Activated CD4-positive, alpha-beta T cell treated with anti-CD3 and anti-CD28 coated beads, Interleukin-2, amount 10 ng/mL, durations not matched to agents 7 days and 5 days (primary cell): ENCODE data around the gene GATA5. TPM values are rescaled to one million over a fixed set of nuclear protein-coding genes. Genes with fewer than 3 reads are reported as not detected.

Experiments
- CTCF ChIA-PET: fragments of 350-600 bp; sonication (Branson Sonifier 250); formaldehyde crosslinking; loops from one replicate; lab custom pipeline; 2021; ENCODE audit warnings: antibody characterized with exemption; lab: Charles Lee
- POLR2A ChIA-PET: fragments of 350-600 bp; sonication (Branson Sonifier 250); formaldehyde crosslinking; loops from one replicate; lab custom pipeline; 2021; ENCODE audit warnings: antibody characterized with exemption; lab: Charles Lee
- DNase-seq: peaks from one replicate; pipeline ENCODE4 v3.0.0-alpha.2; 2020
- H3K27ac Mint-ChIP-seq: one replicate; pipeline ENCODE4 v1.8.0; 2021; ENCODE audit warnings: mild to moderate bottlenecking, moderate library complexity, mixed read lengths
- H3K27me3 Mint-ChIP-seq: one replicate; pipeline ENCODE4 v1.8.0; 2021; ENCODE audit warnings: mixed read lengths
- H3K36me3 Mint-ChIP-seq: one replicate; pipeline ENCODE4 v1.8.0; 2021; ENCODE audit warnings: low read depth, mixed read lengths
- H3K4me1 Mint-ChIP-seq: one replicate; pipeline ENCODE4 v1.8.0; 2021; ENCODE audit warnings: mixed read lengths
- H3K4me3 Mint-ChIP-seq: one replicate; pipeline ENCODE4 v1.8.0; 2021; ENCODE audit warnings: mild to moderate bottlenecking, moderate library complexity, mixed read lengths
- H3K9me3 Mint-ChIP-seq: one replicate; pipeline ENCODE4 v1.8.0; 2021; ENCODE audit warnings: mixed read lengths
- total RNA-seq, 2 experiments: library from RNA; stranded (reverse); gene quantifications; one replicate each; pipeline ENCODE4 v1.2.3, GENCODE V29; 2021

GATA5 gene
- total RNA-seq, 2 experiments from 2014 or later: not detected

- CTCF ChIA-PET: no interaction called here
- Mint-ChIP-seq H3K27me3 (no peaks in the 10 kb centered on the region), H3K36me3 (no peaks in the 10 kb centered on the region)
These were observed 27.0 kb downstream of the GATA5 start for GRCh38 chr20:62448788-62449187.

GRCh38 chr20:62448038-62448437, 27.8 kb downstream of the GATA5 start:
- no peak for DNase-seq
- Mint-ChIP-seq H3K36me3 (no peaks in the 10 kb centered on the region), H3K27ac (no peak overlapping the region), H3K27me3 (no peaks in the 10 kb centered on the region), H3K4me1 (no peaks in the 10 kb centered on the region), H3K9me3 (no peaks in the 10 kb centered on the region), H3K4me3 (no peak overlapping the region)
- POLR2A ChIA-PET: no interaction called here
- CTCF ChIA-PET: no interaction called here

More at GRCh38 chr20:62448788-62449187, 27.0 kb downstream of the GATA5 start:
- Mint-ChIP-seq H3K4me3 (no peak overlapping the region), H3K9me3 (no peaks in the 10 kb centered on the region), H3K4me1 (no peaks in the 10 kb centered on the region), H3K27ac (no peak overlapping the region)
- POLR2A ChIA-PET: no interaction called here
- no peak for DNase-seq

DNA sequence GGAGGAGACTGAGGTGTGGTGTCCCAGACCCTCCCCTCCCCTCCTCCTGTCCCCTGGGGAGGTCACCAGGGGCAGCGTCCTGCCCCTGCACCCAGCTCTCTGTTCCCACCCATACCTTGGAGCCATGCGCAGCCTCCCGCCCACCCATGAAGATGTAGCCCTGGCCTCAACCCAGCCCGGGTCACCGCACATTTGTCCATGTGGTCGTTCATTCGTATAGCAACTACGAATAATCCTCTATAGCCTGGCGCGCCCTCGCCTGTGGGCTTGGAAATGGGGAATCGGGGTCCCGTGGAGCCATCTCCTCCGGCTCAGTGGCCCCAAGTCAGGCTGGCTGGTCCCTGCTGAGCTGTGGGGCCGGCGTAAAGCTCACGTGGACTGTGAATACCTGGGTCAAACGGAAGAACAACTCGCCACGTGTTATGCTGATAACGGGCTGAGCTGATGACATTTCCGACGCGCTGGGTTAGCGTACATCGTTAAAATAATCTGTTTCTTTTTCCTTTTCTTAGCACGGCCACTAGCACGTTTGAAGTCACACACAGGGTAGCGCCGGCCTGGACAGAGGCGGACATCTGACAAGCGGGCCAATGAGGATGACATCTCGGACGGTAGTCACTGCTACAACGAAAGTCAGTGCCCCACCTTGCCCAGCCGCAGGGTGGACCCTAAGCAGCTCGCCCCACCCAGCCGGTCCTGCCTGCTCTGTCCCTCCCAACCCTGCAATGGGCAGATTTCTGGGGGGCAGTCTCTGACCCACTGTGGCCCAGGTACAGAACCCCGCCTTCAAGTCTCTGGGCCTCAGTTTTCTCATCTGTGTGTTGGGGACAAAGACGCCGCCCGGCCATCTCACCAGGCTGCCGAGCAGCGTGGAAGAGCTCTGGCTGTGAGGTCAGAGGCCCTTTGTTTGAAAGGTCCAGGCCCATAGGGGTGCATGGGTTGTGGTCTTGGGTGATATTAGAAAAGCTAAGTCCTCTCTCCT, 28.6 kb downstream of the GATA5 start:
- Mint-ChIP-seq H3K9me3 (no peaks in the 10 kb centered on the region), H3K27ac (no peak overlapping the region), H3K4me1 (no peaks in the 10 kb centered on the region), H3K36me3 (no peaks in the 10 kb centered on the region), H3K27me3 (no peaks in the 10 kb centered on the region), H3K4me3 (no peak overlapping the region)
- POLR2A ChIA-PET: no interaction called here
- CTCF ChIA-PET: no interaction called here
- DNase-seq: no peak

DNA sequence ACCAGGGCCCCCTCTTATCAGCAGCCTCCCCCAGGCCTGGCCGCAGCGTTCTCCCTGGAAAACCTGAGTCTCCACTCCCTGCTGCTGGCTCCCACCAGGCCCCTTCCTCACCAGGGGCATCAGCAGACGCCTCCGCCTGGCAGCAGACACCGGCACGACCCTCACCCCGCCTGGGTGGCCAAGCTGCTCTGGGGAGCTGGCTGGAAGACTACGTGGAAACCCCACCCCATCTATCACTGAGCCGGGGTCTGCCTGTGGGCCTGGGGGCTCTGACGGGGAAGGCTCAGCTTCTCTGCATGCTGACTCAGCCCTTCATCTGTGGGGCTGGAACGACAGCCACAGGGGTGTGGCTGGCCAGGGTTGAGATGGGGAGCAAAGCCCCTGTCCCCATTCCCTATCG, 29.3 kb downstream of the GATA5 start:
- DNase-seq: no peak
- no peaks in the 10 kb centered on the region for H3K9me3 Mint-ChIP-seq
- CTCF ChIA-PET: no interaction called here

DNA sequence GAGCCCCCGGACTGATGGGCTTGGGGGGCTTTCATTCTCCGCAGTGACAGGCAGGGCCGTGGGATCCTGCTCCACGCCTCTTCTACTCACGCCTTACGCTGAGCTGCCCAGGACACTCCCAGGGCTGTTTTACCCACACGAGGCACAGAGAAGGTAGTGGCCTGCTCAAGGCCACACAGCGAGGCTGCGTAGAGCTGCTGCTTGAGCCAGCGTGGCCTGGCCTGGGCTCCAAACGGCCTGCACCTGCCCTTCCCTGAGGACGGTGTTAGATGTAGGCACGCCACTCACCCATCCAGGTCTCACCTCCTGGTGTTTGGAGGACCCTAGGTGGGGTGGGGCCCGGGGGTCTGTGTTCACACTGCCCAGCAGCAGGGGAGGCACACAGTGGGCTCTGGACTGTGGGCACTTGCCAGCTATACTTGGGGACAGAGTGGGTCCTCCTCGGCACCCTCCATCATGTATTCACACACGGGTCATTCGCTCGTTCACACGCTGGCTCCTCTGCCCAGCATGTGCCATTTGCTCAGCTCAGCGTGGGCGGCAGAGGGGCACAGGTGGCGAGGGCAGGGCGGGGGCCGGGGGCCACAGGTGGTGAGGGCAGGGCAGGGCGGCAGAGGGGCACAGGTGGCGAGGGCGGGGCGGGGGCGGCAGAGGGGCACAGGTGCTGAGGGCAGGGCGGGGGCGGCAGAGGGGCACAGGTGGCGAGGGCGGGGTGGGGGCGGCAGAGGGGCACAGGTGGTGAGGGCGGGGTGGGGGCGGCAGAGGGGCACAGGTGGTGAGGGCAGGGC, 30.0 kb downstream of the GATA5 start:
- Mint-ChIP-seq H3K27ac (no peak overlapping the region), H3K27me3 (no peaks in the 10 kb centered on the region), H3K4me3 (no peak overlapping the region), H3K9me3 (no peaks in the 10 kb centered on the region), H3K36me3 (no peaks in the 10 kb centered on the region), H3K4me1 (no peaks in the 10 kb centered on the region)
- no peak for DNase-seq
- CTCF ChIA-PET: no interaction called here
- POLR2A ChIA-PET: no interaction called here

More for the DNA sequence above, 29.3 kb downstream of the GATA5 start:
- Mint-ChIP-seq H3K4me1 (no peaks in the 10 kb centered on the region), H3K36me3 (no peaks in the 10 kb centered on the region), H3K27me3 (no peaks in the 10 kb centered on the region), H3K27ac (no peak overlapping the region), H3K4me3 (no peak overlapping the region)
- POLR2A ChIA-PET: no interaction called here

DNA sequence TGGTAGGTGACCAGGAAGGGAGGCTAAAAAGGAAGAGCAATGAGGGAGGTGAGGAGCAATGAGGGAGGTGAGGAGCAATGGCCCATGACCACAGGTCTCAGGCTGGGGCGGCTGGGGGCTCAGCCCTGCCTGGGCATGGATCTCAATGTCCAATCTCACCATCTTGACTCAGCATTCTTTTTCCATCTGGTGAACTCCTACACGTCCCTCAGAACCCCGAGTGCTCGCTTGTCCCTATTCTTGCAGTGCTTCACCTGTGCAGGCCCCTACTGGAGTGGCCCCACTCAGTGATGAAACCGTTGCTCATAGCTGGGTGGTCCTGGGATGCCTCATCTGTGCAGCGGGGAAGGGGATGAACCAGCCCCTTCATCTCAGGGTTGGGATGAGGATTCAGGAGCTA, 31.5 kb downstream of the GATA5 start:
- POLR2A ChIA-PET: no interaction called here
- Mint-ChIP-seq H3K27ac (no peak overlapping the region), H3K36me3 (no peaks in the 10 kb centered on the region), H3K4me1 (no peaks in the 10 kb centered on the region), H3K27me3 (no peaks in the 10 kb centered on the region), H3K9me3 (no peaks in the 10 kb centered on the region), H3K4me3 (no peak overlapping the region)
- CTCF ChIA-PET: no interaction called here
- no peak for DNase-seq

GRCh38 chr20:62441987-62442539, 33.7 kb downstream of the GATA5 start:
- no peak overlapping the region for H3K27ac Mint-ChIP-seq
- POLR2A ChIA-PET: no interaction called here
- H3K9me3 Mint-ChIP-seq: no peaks in the 10 kb centered on the region
- no peaks in the 10 kb centered on the region for H3K27me3 Mint-ChIP-seq
- no peak for DNase-seq
- no peaks in the 10 kb centered on the region for H3K4me1 Mint-ChIP-seq
- H3K4me3 Mint-ChIP-seq: no peak overlapping the region
- H3K36me3 Mint-ChIP-seq: no peaks in the 10 kb centered on the region
- CTCF ChIA-PET: no interaction called here

DNA sequence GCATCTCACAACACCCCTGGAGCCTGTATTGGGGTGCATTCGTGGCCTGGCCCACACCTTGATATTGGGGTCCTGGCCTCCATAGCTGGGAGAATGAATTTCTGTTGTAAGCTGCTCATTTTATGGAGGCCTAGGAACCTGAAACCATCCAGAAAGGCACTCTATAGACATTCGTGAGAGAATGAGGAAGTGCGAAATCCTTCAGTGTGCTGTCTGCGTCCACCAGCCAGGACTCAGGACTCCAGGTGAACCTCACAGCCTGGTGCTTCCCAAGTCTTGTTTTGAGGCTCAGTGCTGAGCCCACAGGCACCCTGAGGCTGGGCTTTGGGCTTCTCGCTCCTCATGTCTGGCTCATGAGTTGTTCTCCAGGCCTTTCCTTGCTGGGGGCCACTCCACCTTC, 36.6 kb downstream of the GATA5 start:
- no peak for DNase-seq
- H3K27ac Mint-ChIP-seq: no peak overlapping the region
- peaks cover 12% of the 10 kb centered on the region for H3K27me3 Mint-ChIP-seq
- H3K4me3 Mint-ChIP-seq: no peak overlapping the region
- POLR2A ChIA-PET: no interaction called here
- CTCF ChIA-PET: no interaction called here
- H3K4me1 Mint-ChIP-seq: no peaks in the 10 kb centered on the region
- no peaks in the 10 kb centered on the region for H3K36me3 Mint-ChIP-seq
- no peaks in the 10 kb centered on the region for H3K9me3 Mint-ChIP-seq

DNA sequence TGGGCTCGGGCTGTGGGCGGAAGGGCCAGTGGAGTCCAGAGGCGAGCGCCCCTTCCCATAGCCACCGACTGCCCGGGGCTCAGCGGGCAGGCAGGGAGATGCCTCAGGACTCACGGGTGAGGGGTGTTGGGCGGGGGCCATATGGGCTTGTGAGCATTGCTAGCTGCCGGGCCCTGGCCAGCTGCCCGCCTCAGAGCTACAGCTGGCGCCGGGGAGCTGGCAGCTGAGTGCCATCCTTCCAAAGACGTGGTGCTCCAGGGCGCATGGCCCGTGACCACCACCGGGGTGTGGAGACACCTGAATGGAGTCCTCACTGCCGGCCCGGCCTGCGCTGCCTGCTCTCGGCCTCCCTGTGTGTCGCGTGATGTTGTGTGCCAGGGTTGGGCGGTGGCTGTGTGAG, 37.9 kb downstream of the GATA5 start:
- ChIA-PET CTCF (interaction anchor here (1.2 kb wide), 1 partner anchor 11 kb away, joined by 4 read pairs; the partner anchor contains the start of gene RBBP8NL), POLR2A (no interaction called here)
- DNase-seq: no peak
- H3K4me1 Mint-ChIP-seq: no peaks in the 10 kb centered on the region
- H3K9me3 Mint-ChIP-seq: no peaks in the 10 kb centered on the region
- H3K27ac Mint-ChIP-seq: no peak overlapping the region
- H3K36me3 Mint-ChIP-seq: no peaks in the 10 kb centered on the region
- H3K27me3 Mint-ChIP-seq: peaks cover 20% of the 10 kb centered on the region
- H3K4me3 Mint-ChIP-seq: no peak overlapping the region

DNA sequence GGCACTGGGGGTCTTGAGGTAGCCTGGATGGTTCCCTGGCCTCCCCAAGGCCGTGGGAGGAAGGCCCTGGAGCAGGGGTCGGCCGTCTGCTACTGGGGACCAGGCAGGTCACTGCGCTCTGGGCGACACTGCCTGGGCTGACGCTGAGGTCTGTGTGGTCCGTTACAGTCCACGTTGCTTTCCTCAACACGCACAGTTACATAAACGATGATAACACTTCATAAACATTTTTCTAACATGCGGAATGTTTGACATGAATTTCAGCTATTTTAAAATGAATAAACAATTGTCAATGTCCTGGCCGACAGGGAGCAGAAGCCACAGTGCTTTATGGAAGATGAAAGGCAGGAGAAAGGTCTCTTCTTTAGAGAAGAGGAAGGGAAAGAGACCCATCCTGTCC, 38.3 kb downstream of the GATA5 start:
- CTCF ChIA-PET: interaction anchor here (1.2 kb wide), 1 partner anchor 10 kb away, joined by 4 read pairs; the partner anchor contains the start of gene RBBP8NL
- Mint-ChIP-seq H3K36me3 (no peaks in the 10 kb centered on the region), H3K27ac (no peak overlapping the region), H3K27me3 (peaks cover 20% of the 10 kb centered on the region), H3K4me1 (no peaks in the 10 kb centered on the region), H3K9me3 (no peaks in the 10 kb centered on the region), H3K4me3 (no peak overlapping the region)
- no peak for DNase-seq
- POLR2A ChIA-PET: no interaction called here

GRCh38 chr20:62436692-62437091, 39.1 kb downstream of the GATA5 start:
- ChIA-PET CTCF (interaction anchor here (1.2 kb wide), 1 partner anchor 9 kb away, joined by 4 read pairs; the partner anchor contains the start of gene RBBP8NL), POLR2A (no interaction called here)
- Mint-ChIP-seq H3K4me1 (no peaks in the 10 kb centered on the region), H3K9me3 (no peaks in the 10 kb centered on the region), H3K27me3 (peaks cover 20% of the 10 kb centered on the region), H3K4me3 (no peak overlapping the region), H3K27ac (no peak overlapping the region), H3K36me3 (no peaks in the 10 kb centered on the region)
- no peak for DNase-seq

- ChIA-PET CTCF (no interaction called here), POLR2A (no interaction called here)
- Mint-ChIP-seq H3K27ac (no peak overlapping the region), H3K9me3 (no peaks in the 10 kb centered on the region), H3K4me3 (no peak overlapping the region), H3K36me3 (no peaks in the 10 kb centered on the region), H3K4me1 (no peaks in the 10 kb centered on the region), H3K27me3 (peaks cover 20% of the 10 kb centered on the region)
- DNase-seq: no peak
These were observed 41.9 kb downstream of the GATA5 start for GRCh38 chr20:62433658-62434497.
